ENCODE measurements around the gene ORAI1. TPM values are rescaled to one million over a fixed set of nuclear protein-coding genes. Genes with fewer than 3 reads are reported as not detected.
"Not testable (repeated sequence)": the region's sequence is repeated elsewhere in the genome, so short reads cannot be mapped to it uniquely, and the experiment has no call there.

The ORAI1 gene
- total RNA-seq, 1 donor from 2014 or later: 1.6 TPM

DNA sequence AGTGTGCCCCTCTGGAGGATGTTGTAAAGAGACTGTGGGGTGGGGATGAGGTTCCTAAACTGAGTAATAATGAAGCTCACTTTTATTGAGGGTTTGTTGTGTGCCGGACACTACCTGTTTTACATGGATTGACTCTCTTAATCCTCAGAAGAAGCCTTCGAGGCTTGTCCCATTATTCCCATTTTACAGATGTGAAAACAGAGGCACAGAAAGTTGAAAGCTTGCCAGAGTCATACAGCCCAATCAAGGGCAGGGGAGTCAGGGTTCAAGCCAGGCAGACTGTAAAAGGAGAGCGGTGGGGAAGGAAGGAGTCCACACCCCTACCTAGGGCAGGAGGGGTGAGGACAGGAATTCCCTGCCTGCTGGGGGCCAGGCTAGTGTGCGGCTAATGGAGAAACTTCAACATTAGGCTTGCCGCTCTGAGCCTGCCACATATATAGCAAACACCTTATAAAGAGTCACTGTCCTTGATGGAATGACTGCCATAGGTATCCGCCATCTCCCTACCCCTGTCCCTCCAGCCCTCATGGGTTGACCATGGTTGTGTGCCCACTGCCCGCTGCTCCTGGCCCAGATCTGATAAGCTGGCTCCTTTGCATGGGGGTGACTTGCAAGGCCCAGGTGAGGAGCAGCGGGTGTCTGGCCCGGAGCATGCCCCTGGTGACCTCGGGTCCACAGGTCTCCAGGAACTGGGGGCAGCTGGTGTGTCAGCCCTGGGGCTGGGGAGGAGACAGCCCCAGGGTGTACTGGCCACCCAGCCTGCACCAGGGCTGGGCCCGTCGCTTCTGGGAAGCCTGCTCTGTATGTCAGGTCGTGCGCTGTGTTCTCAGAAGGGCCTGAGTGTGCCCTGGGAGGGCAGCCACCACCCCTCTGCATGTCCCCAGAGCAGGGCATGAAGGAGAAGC is 12.2 kb downstream of the ORAI1 start:
- FAIRE-seq: no peak
- no peak for DNase-seq (ENCODE audit: low spot score in 2 of 2)

DNA sequence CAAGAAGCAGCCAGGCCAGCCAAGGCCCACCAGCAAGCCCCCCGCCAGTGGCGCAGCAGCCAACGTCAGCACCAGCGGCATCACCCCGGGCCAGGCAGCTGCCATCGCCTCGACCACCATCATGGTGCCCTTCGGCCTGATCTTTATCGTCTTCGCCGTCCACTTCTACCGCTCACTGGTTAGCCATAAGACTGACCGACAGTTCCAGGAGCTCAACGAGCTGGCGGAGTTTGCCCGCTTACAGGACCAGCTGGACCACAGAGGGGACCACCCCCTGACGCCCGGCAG is 15.0 kb downstream of the ORAI1 start:
- DNase-seq (ENCODE audit: low spot score in 2 of 2): no peak
- FAIRE-seq: no peak

DNA sequence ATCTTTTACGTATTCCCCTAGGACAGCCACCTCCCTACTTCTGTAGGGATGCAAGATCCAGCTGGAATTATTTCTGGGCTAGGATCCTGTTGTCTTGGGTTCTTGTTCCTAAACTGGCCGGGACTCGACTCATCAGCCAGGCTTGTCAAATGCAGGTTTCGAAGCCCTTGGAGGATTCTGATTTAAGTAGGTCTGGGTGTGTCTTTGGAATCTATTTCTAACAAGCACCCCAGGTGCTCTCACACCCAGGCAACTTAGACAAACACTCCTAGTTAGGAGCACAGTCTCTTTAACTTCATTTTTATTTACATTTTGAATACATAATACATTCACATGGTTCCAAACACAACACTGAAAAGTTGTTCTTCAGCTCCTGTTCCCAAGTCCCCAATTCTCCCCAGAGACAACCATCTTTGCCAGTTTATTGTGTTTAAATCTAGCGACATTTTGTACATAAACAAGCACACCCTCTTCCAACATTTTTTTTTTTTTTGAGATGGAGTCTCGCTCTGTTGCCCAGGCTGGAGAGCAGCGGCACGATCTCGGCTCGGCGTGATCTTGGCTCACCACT is 22.2 kb downstream of the ORAI1 start:
- FAIRE-seq: no peak
- no peak for DNase-seq (ENCODE audit: low spot score in 2 of 2)

DNA sequence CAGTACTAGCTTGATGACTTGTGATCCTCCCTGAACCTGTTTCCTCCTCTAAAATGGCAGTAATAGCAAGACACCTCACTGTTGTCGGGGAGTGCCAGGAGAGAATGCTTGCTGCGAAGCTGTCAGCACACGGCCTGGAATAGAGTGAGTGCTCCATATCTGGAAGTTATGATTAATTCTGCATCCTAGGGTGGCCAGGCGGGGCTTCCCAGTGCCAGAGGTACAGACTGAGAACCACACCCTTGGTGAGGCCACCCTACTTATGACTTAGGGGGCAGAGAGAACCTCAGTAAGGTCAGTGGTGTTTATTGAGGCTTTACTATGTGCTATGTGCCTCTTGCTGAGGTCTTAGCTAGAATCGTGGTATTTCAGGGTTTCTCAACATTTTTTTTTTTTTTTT is 23.0 kb downstream of the ORAI1 start:
- DNase-seq (ENCODE audit: low spot score in 2 of 2) (no peak), FAIRE-seq (no peak)

DNA sequence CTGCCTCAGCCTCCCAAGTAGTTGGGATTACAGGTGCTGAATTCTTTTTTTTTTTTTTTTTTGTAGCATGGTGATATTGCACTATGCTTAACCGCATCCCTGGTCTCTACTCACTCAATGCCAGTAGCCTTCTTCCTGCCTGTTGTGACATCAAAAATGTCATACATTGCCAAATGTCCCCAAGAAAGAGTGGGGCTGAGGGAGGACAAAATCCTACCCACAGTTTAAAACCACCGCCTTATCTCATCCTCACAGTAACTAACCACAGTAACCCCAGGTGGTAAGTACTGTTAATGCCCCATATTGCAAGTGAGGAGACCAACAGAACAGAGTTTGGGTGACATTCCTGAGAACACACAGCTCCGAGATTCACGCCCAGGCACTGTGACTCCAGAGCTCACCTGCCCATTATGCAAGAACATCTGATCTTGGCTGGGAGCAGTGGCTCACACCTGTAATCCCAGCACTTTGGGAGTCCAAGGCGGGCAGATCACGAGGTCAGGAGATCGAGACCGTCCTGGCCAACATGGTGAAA is 23.6 kb downstream of the ORAI1 start:
- DNase-seq (ENCODE audit: low spot score in 2 of 2) (no peak), FAIRE-seq (no peak)

DNA sequence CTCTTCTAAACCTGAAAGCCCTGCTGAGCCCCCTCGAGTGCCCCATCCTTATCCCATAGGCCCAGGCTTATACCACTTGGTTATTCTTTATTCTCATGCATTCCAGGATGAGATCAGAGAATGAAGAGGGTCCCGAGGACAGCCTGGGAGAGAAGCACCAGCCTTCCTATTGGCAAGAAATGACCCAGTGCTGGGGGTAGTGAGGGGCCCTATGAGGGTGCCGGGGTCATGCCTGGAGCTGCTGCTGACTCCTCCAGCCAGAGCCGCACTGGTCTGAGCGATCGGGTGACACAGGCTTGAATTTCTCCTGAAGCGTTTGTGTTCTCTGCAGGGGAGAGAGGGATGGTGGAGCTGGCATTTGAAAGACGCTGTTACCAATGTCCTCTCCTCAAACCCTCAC is 25.0 kb downstream of the ORAI1 start:
- no peak for DNase-seq (ENCODE audit: low spot score in 2 of 2)
- FAIRE-seq: no peak

DNA sequence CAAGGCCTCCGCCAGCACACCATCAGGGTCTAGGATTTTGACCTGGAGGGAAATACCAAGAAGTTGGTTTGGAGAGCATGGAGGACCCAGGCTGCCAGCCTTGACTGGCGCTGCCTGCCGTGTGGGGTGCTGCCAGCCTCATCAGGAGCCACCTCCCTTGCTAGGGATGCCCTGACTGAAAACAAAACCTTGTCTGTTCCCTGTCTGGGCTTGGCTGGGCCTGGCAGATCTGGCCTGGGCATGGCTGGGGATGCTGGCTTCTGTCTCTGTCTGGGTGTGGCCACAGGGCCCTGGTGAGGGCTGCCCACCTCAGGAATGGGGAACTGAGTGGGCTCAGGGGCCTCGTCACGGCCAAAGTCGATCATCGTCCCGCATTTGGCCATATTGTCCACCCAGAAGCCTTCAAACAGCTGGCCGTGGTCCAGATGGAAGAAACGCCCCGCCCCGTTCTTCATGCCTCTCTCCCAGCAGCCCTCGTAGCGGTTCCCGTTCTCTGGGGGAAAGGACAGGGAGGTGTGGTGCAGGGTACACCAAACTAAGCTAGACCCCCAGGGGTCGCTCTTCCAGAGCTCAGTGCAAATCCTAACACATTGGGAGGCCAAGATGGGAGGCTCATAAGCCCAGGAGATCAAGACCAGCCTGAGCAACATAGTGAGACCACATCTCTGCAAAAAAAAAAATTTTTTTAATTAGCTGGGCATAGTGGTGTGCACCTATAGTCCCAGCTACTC is 26.6 kb downstream of the ORAI1 start:
- no peak for FAIRE-seq

DNA sequence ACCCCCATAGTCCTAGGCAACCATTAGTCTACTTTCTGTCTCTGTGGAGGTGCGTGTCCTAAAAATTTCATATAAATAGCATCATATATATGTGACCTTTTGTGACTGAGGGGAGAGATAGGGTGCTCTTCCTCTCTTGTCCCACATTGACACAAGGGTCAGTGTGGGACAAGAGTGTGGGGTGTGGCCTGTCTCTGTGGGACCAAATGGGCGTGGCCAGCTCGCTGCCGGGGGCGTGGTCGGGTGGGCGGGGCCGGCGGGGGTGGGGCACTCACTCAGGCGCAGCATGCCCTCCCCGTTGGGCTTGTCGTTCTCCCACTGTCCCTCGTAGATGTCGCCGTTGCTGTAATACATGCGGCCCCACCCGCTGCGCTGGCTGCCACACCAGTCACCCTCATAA is 27.7 kb downstream of the ORAI1 start:
- FAIRE-seq: no peak
- no peak for DNase-seq (ENCODE audit: low spot score in 2 of 2)

More for the DNA sequence above, 26.6 kb downstream of the ORAI1 start:
- DNase-seq (ENCODE audit: low spot score in 2 of 2): no peak

DNA sequence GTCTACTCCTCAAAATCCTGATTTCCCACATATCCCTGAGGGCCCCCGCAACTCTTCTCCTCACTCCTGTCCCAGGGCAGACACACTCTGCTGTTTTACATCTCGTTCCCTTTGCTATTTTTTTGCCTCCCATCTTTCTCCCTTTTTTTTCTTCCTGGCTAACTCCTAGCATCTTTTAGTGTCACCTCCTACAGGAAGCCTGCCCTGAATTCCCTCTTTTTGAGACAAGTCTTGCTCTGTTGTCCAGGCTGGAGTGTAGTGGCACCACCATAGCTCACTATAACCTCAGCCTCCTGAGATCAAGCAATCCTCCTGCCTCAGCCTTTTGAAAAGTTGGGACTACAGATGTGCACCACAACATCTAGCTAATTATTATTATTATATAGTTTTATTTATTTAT is 29.8 kb downstream of the ORAI1 start:
- DNase-seq (ENCODE audit: low spot score in 2 of 2) (no peak), FAIRE-seq (no peak)

DNA sequence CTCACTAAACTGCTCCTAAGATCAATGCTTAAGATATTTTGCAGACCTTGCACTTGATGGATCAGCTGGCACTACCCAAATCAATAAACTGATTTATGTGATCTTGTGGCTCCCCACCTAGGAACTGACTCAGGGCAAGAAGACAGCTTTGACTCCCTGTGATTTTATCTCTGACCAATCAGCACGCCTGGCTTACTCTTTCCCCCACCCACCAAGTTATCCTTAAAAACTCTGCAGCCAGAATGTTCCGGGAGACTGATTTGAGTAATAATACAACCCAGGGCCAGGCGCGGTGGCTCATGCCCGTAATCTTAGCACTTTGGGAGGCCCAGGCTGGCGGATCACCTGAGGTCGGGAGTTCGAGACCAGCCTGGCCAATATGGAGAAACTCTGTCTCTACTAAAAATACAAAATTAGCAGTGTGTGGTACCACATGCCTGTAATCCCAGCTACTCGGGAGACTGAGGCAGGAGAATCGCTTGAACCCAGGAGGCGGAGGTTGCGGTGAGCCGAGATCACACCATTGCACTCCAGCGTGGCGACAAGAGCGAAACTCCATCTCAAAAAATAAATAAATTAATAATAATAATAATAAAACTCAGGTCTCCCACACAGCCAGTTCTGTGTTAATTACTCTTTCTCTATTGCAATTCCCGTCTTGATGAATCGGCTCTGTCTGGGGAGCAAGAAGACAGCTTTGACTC is 31.1 kb downstream of the ORAI1 start:
- FAIRE-seq (no peak), DNase-seq (ENCODE audit: low spot score in 2 of 2) (no peak)

DNA sequence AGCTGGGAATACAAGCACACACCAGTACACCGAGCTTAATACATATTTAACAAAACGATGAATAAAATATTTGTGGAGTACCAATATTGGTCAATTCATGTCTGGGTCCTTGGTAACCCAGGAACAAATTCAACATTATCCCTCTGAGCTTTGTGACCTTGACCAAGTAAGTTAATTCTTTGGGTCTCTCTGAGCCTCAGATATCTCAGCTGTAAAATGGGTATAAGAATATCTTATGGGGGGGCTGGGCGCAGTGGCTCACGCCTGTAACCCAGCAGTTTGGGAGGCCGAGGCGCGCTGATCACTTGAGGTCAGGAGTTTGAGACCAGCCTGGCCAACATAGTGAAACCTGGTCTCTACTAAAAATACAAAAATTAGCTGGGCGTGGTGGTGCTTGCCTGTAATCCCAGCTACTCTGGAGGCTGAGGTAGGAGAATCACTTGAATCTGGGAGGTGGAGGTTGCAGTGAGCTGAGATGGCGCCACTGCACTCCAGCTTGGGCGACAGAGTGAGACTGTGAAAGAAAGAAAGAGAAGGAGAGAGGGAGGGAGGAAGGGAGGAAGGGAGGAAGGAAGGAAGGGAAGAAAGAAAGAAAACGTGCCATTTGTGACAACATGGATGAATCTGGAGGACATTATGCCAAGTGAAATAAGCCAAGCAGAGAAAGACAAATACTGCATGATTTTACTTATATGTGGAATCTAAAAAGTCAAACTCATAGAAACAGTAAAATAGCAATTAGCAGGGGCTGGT is 35.2 kb downstream of the ORAI1 start:
- DNase-seq (ENCODE audit: low spot score in 2 of 2); FAIRE-seq: not testable (repeated sequence)

DNA sequence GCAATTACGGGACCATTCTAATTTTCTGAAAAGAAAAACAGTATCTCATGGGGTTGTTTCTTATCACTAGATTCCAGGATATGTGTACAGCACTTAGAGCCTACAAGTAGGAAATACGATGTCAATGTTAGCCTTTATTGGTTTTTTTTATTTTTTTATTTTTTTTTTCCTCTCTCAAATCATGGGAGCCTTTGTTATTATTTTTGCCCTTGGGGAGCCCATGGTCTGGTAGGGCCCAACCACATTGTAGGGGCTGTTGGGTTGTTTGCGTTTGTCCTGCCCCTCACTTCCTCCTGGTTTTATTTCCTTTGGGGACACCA is 37.2 kb downstream of the ORAI1 start:
- FAIRE-seq (no peak), DNase-seq (ENCODE audit: low spot score in 2 of 2) (no peak)

DNA sequence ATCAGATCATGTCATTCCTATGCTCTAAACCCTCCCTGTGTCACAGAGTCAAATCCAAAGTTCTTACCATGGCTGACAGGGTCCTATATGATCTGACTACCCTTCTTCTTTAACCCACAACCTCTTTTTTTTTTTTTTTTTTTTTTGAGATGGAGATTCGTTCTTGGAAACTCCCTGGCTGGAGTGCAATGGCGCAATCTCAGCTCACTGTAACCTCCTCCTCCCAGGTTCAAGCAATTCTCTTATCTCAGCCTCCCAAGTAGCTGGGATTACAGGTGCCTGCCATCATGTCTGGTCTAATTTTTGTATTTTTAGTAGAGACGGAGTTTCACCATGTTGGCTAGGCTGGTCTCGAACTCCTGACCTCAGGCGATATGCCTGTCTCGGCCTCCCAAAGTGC is 40.5 kb downstream of the ORAI1 start:
- FAIRE-seq; DNase-seq (ENCODE audit: low spot score in 2 of 2): not testable (repeated sequence)

DNA sequence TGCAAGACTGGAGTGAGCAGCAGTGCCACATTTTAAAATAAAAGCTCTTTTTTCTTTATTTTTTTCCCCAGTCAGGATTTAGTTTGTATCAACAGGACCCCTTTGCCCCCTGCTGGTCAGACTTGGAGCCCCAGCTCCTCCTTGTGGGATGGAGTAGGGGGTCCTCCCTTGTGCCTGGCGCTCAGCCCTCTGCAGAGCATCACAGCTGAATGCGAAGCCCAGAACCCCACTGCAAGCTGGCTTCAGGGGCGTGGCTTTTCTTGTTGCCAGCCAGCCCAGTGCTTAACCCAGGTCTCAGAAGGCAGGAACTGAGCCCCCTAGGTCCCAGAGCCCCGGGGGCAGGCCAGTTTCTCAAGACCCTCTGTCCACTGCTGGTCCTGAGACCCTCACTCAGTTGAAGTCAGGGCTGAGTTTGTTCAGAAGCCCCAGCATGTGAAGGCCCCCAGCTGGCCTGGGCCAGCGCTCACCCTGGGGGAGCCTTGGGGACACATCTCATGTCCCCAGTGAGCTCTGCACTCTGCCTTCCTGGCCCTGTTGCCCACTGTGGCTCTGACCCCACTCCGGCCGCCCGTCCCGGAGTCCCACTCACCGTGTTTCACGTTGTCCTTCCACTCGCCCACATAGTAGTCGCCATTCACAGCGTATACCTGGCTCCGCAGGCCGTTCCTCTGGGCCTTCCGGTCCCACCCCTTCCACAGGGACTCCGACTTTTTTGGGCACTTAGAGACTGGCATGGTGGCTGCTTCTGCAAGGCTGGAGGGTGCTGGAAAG is 42.6 kb downstream of the ORAI1 start:
- DNase-seq (ENCODE audit: low spot score in 2 of 2) (no peak), FAIRE-seq (no peak)

DNA sequence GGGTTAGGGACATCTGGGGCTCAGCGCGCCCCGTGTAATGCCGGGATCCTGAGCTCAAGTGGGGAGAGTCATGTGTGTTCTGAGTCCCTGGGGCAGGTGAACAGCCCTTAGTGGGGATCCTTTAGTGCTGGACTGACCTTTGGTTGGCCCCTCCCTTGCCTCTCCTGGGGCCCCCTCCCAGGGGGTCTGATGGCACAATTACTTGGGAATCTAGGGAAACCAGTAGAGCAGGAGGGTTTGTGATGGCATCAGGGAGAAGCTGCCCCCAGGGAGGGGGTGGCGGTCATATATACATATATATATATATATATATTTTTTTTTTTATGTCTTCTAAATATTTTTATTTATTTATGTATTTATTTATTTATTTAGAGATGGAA is 43.2 kb downstream of the ORAI1 start, which contains the start of gene MORN3:
MORN3 (minus strand) TSS at position 134 of the 380 bp plus-strand sequence. CDS start 171 bp downstream, outside the sequence.
- FAIRE-seq: no peak

DNA sequence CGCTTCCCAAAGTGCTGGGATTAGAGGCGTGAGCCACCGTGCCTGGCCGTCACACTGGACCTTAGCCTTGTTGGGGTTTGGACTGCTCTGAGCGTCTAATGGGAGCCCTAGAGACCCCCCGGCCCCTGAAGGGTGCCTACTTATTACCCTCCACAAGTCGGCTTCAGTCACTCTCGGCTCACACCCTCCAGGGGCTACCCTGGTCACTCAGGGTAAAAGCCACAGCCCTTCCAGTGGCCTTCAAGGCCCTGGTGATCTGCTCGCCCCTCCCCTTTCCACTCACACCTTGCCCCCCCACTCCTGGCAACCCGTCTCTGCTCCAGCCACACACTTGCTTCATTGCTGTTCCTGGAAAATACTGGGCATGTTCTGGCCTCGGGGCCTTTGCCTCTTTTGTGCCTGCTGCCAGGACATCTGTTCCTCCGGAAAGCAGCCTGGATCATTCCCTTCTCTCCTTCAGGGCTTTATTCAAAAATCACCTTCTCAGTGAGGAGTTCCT is 46.7 kb downstream of the ORAI1 start:
- FAIRE-seq: no peak
- no peak for DNase-seq (ENCODE audit: low spot score in 2 of 2)

More for the DNA sequence above, 43.2 kb downstream of the ORAI1 start, which contains the start of gene MORN3:
- no peak for DNase-seq (ENCODE audit: low spot score in 2 of 2)

DNA sequence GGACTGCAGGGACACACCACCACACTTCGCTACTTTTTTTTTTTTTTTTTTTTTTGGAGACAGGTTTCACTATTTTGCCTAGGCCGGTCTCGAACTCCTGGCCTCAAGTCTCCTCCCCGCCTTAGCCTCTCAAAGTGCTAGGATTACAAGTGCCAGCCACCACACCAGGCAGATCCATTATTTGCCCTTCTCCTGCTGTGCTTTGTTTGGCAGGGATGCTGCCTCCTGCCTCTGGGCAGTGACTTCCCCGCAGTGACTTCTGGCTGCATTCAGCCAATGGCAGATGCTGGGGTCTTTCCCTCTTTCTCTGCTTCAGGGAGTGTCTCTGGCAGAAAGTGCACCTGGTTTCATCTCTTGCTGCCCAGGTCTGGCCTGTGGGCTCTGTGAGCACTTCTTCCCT is 49.9 kb downstream of the ORAI1 start:
- no peak for DNase-seq (ENCODE audit: low spot score in 2 of 2)
- FAIRE-seq: no peak

DNA sequence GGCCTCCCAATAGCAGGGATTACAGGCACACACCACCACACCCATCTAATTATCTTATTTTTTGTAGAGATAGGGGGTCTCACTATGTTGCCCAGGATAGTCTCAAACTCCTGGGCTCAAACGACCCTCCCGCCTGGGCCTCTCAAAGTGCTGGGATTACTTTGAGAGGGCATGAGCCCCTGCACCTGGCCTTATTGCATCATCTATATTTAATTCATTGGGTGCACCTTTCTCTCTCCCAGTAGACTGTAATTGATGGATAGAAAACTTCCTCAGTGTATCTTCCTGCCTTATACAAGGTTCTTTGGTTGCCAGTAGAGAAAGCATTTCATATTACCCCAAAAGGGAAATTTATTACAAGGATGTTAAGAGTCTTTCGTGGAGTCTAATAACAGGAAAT is 52.0 kb downstream of the ORAI1 start:
- no peak for FAIRE-seq
- DNase-seq (ENCODE audit: low spot score in 2 of 2): no peak

DNA sequence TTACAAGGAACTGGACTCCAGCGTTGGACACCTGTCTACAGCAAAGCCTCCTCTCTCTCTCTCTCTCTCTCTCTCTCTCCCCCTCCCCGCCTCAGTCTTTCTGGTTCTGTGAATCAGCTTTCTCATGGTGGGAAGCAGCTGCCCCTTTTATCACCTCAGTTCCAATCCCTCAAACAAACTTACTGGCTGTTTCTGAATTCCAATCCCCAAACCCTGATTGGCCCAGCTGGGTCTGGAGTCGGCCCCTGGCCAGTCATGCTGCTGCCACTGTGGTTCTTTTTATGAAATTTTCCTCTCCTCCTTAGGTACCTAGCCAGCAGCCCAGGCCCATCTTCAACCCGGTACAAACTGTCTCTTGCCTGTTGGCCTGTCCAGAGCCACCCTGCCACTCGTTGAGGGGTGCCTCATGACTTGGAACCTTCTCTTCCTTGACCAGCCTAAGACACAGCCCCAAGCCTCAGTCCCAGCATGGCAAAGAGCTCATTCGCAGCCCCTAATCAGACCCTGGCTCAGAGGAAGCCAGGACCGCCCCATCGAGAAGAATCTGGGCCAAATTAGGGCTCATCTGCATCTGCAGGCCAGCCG is 52.5 kb downstream of the ORAI1 start:
- FAIRE-seq: no peak
- DNase-seq (ENCODE audit: low spot score in 2 of 2): no peak
